Smooth muscle cell (in vitro differentiated cells): ENCODE measurements around the gene AKIP1. TPM values are rescaled to one million over a fixed set of nuclear protein-coding genes. Genes with fewer than 3 reads are reported as not detected.

Experiments used
- DNase-seq: peaks from one replicate; lab custom pipeline; 2025; ENCODE audit not compliant: unreplicated experiment; lab: John Stamatoyannopoulos, UW
- H2AFZ ChIP-seq: fragments of 200-600 bp; sonication (generic); 2 replicates; pipeline ENCODE4 v1.6.0; 2016; ENCODE audit warnings: antibody characterized with exemption, low read depth, mild to moderate bottlenecking
- H3F3A ChIP-seq: fragments of 200-600 bp; sonication (generic); 2 replicates; pipeline ENCODE4 v1.6.0; 2017; ENCODE audit warnings: antibody characterized with exemption, low read depth
- H3K27ac ChIP-seq: fragments of 200-600 bp; sonication (generic); 2 replicates; pipeline ENCODE4 v1.5.1; 2016; ENCODE audit warnings: low read depth, mild to moderate bottlenecking
- H3K27me3 ChIP-seq: fragments of 200-600 bp; sonication (generic); 2 replicates; pipeline ENCODE4 v1.6.1; 2016; ENCODE audit warnings: low read depth, mild to moderate bottlenecking
- H3K36me3 ChIP-seq: fragments of 200-600 bp; sonication (generic); 2 replicates; pipeline ENCODE4 v1.5.1; 2016; ENCODE audit warnings: low read depth
- H3K4me1 ChIP-seq: fragments of 200-600 bp; sonication (generic); 2 replicates; pipeline ENCODE4 v1.5.1; 2016; ENCODE audit warnings: low read depth
- H3K4me2 ChIP-seq: fragments of 200-600 bp; sonication (generic); 2 replicates; pipeline ENCODE4 v1.6.0; 2016; ENCODE audit warnings: mild to moderate bottlenecking
- H3K4me3 ChIP-seq: fragments of 200-600 bp; sonication (generic); 2 replicates; pipeline ENCODE4 v1.5.1; 2016; ENCODE audit warnings: mild to moderate bottlenecking
- H3K79me2 ChIP-seq: fragments of 200-600 bp; sonication (generic); 2 replicates; pipeline ENCODE4 v1.6.0; 2016; ENCODE audit warnings: low read depth, mild to moderate bottlenecking
- H3K9ac ChIP-seq: fragments of 200-600 bp; sonication (generic); 2 replicates; pipeline ENCODE4 v1.6.0; 2016; ENCODE audit warnings: low read depth
- H3K9me3 ChIP-seq: fragments of 200-600 bp; sonication (generic); replicated peaks from 2 replicates; pipeline ENCODE4 v1.5.1; 2016; ENCODE audit warnings: low read depth
- H4K20me1 ChIP-seq: fragments of 200-600 bp; sonication (generic); 2 replicates; pipeline ENCODE4 v1.6.0; 2016; ENCODE audit warnings: low read depth
- CTCF ChIP-seq: fragments of 200-600 bp; sonication (generic); IDR thresholded peaks from 2 replicates; pipeline ENCODE4 v1.5.1; 2017; ENCODE audit warnings: borderline replicate concordance, mild to moderate bottlenecking, antibody characterized with exemption; ENCODE audit not compliant: insufficient read depth, poor library complexity, severe bottlenecking
- WGBS: methylation state at CpG from one replicate; pipeline ENCODE4 v1.1.7; 2016; ENCODE audit warnings: low lambda C conversion rate; 5-methylcytosine and 5-hydroxymethylcytosine counted together
- polyA plus RNA-seq: library from polyadenylated mRNA; unstranded; fragments of >200 nt; fragmentation: Nextera tagmentation; extraction: Ambion mirVana; gene quantifications from 2 replicates; pipeline ENCODE4 v1.2.1, GENCODE V29; 2016
- small RNA-seq: library from RNA; depleted of rRNA; stranded (forward); fragments of <200 nt; gene quantifications from one replicate; pipeline ENCODE3, GENCODE V24; 2014
- total RNA-seq: library from RNA; depleted of rRNA; stranded (reverse); fragments of >200 nt; gene quantifications from 2 replicates; pipeline ENCODE4 v1.2.3, GENCODE V29; 2014

AKIP1 gene
- total and polyA plus RNA-seq, 2 experiments from 2014 or later, result 28.1 to 59.5 TPM

GRCh38 chr11:8963569-8964323 lies 52.8 kb downstream of the AKIP1 start:
- H3F3A ChIP-seq, result peaks cover 12% of the 10 kb centered on the region
- 7% methylated on average over 28 of the region's 39 CpGs for whole genome bisulfite sequencing
- peak overlapping the region; percentile 74 for H3K4me3 ChIP-seq
- H3K36me3 ChIP-seq, result no peaks in the 10 kb centered on the region
- no peaks in the 10 kb centered on the region for H3K27me3 ChIP-seq
- peak overlapping the region; percentile 71 for H3K27ac ChIP-seq
- H3K9ac ChIP-seq, result peak overlapping the region; percentile 65
- peak overlapping the region; percentile 91 for H2AFZ ChIP-seq
- peak overlapping the region; percentile 94 for H3K4me2 ChIP-seq
- H4K20me1 ChIP-seq, result no peaks in the 10 kb centered on the region
- H3K9me3 ChIP-seq, result no peaks in the 10 kb centered on the region
- no peak for TF ChIP-seq CTCF
- H3K4me1 ChIP-seq, result peaks cover 14% of the 10 kb centered on the region
- H3K79me2 ChIP-seq, result peaks cover 43% of the 10 kb centered on the region
- DNase-seq, result no peak

- 2% methylated on average over 67 of the region's 67 CpGs for WGBS
Observed at GRCh38 chr11:8964324-8965320, 53.6 kb downstream of the AKIP1 start, which contains the start of gene TMEM9B. Gene TMEM9B (minus strand): TSS chr11:8964442. CDS start chr11:8964313, 129 bp downstream.

GRCh38 chr11:8967184-8967583 lies 56.2 kb downstream of the AKIP1 start:
- no peak overlapping the region for H2AFZ ChIP-seq
- no peak overlapping the region for H3K27ac ChIP-seq
- no peak for DNase-seq
- no peaks in the 10 kb centered on the region for H3K36me3 ChIP-seq
- H3K79me2 ChIP-seq, result peaks cover 17% of the 10 kb centered on the region
- WGBS, result 96% methylated on average over 8 of the region's 8 CpGs
- H3K4me3 ChIP-seq, result no peak overlapping the region
- no peaks in the 10 kb centered on the region for H3K27me3 ChIP-seq
- TF ChIP-seq CTCF, result no peak
- H3K9me3 ChIP-seq, result no peaks in the 10 kb centered on the region
- H3K4me1 ChIP-seq, result peaks cover 14% of the 10 kb centered on the region
- no peak overlapping the region for H3K9ac ChIP-seq
- no peaks in the 10 kb centered on the region for H3F3A ChIP-seq
- no peaks in the 10 kb centered on the region for H4K20me1 ChIP-seq
- no peak overlapping the region for H3K4me2 ChIP-seq

More at GRCh38 chr11:8964324-8965320, 53.6 kb downstream of the AKIP1 start, which contains the start of gene TMEM9B:
- peaks cover 6% of the 10 kb centered on the region for H3F3A ChIP-seq
- H3K27ac ChIP-seq, result peak within 1 kb of the TSS; percentile 71
- no peaks in the 10 kb centered on the region for H3K36me3 ChIP-seq
- H3K9me3 ChIP-seq, result no peaks in the 10 kb centered on the region
- H3K27me3 ChIP-seq, result no peaks in the 10 kb centered on the region
- H4K20me1 ChIP-seq, result no peaks in the 10 kb centered on the region
- peaks cover 14% of the 10 kb centered on the region for H3K4me1 ChIP-seq
- peak within 1 kb of the TSS; percentile 91 for H2AFZ ChIP-seq
- peak within 1 kb of the TSS; percentile 74 for H3K4me3 ChIP-seq
- H3K9ac ChIP-seq, result peak within 1 kb of the TSS; percentile 65
- H3K4me2 ChIP-seq, result peak within 1 kb of the TSS; percentile 94
- peaks cover 36% of the 10 kb centered on the region for H3K79me2 ChIP-seq
- DNase-seq, result peak; percentile 66
- no peak for TF ChIP-seq CTCF

Small RNA genes within 50 kb of the gene (small RNA-seq; reads per million reads assigned to genes)
- not detected for gene RF00019

Other genes starting within 250 kb of the AKIP1 start
- 5.8 and 7.1 TPM in 2 replicates for gene TRIM66, start 228.5 kb upstream of the AKIP1 start, total RNA-seq
- 0.24 and 0.93 TPM in 2 replicates for gene TRIM66, start 228.5 kb upstream of the AKIP1 start, polyA plus RNA-seq
- 731 and 1,140 TPM in 2 replicates for gene RPL27A, start 228.4 kb upstream of the AKIP1 start, total RNA-seq
- gene RPL27A, start 228.4 kb upstream of the AKIP1 start, polyA plus RNA-seq, result 817 and 878 TPM in 2 replicates
- not detected in 2 replicates for gene C11orf16, start 21.8 kb downstream of the AKIP1 start, total RNA-seq
- not detected in 2 replicates for gene C11orf16, start 21.8 kb downstream of the AKIP1 start, polyA plus RNA-seq
- gene ASCL3, start 31.8 kb downstream of the AKIP1 start, total RNA-seq, result not detected in 2 replicates
- gene ASCL3, start 31.8 kb downstream of the AKIP1 start, polyA plus RNA-seq, result not detected in 2 replicates
- gene TMEM9B, start 53.3 kb downstream of the AKIP1 start, total RNA-seq, result 39.3 and 41.1 TPM in 2 replicates
- gene TMEM9B, start 53.3 kb downstream of the AKIP1 start, polyA plus RNA-seq, result 35.9 and 47.8 TPM in 2 replicates
- 19.6 and 19.9 TPM in 2 replicates for gene NRIP3, start 92.8 kb downstream of the AKIP1 start, total RNA-seq
- 8.4 and 10.1 TPM in 2 replicates for gene NRIP3, start 92.8 kb downstream of the AKIP1 start, polyA plus RNA-seq
- 5.0 and 6.7 TPM in 2 replicates for gene SCUBE2, start 180.4 kb downstream of the AKIP1 start, total RNA-seq
- 1.4 and 2.2 TPM in 2 replicates for gene SCUBE2, start 180.4 kb downstream of the AKIP1 start, polyA plus RNA-seq